CD8-positive, alpha-beta memory T cell (primary cell): ENCODE results near the gene OR10AD1. TPM values are rescaled to one million over a fixed set of nuclear protein-coding genes. Genes with fewer than 3 reads are reported as not detected.

ENCODE experiments used
- CTCF ChIA-PET: fragments of 350-600 bp; sonication (Branson Sonifier 250); formaldehyde crosslinking; loops from one replicate; lab custom pipeline; 2021; ENCODE audit warnings: antibody characterized with exemption; lab: Charles Lee
- POLR2A ChIA-PET: fragments of 350-600 bp; sonication (Branson Sonifier 250); formaldehyde crosslinking; loops from one replicate; lab custom pipeline; 2021; ENCODE audit warnings: antibody characterized with exemption; lab: Charles Lee
- DNase-seq, 5 donors: peaks; one replicate each; pipeline versions ENCODE4 v3.0.0 to v3.0.0-alpha.2; 2020 to 2022; ENCODE audit warnings: mixed read lengths in 1 of 5
- H3K27ac ChIP-seq: one replicate; pipeline ENCODE4 v1.7.0; 2013; ENCODE audit warnings: low read depth, mild to moderate bottlenecking, low read length, moderate library complexity
- H3K27me3 ChIP-seq: 2 replicates; pipeline ENCODE4 v1.7.0; 2013; ENCODE audit warnings: low read length, mild to moderate bottlenecking; ENCODE audit not compliant: insufficient read depth, poor library complexity, severe bottlenecking
- H3K36me3 ChIP-seq: 2 replicates; pipeline ENCODE4 v1.7.0; 2013; ENCODE audit warnings: mild to moderate bottlenecking, low read length, moderate library complexity; ENCODE audit not compliant: insufficient read depth
- H3K4me1 ChIP-seq: 2 replicates; pipeline ENCODE4 v1.7.0; 2013; ENCODE audit warnings: mild to moderate bottlenecking, low read length, moderate library complexity; ENCODE audit not compliant: insufficient read depth
- H3K4me3 ChIP-seq: 2 replicates; pipeline ENCODE4 v1.7.0; 2013; ENCODE audit warnings: mild to moderate bottlenecking, low read length
- H3K9me3 ChIP-seq: 2 replicates; pipeline ENCODE4 v1.7.0; 2013; ENCODE audit warnings: mild to moderate bottlenecking, low read length
- H3K27ac Mint-ChIP-seq, 8 donors: one replicate each; pipeline ENCODE4 v1.8.0; 2020 to 2021; ENCODE audit warnings: mixed read lengths in 8 of 8, mild to moderate bottlenecking in 6 of 8, inconsistent platforms in 3 of 8, moderate library complexity in 3 of 8
- H3K27me3 Mint-ChIP-seq, 2 donors: one replicate each; pipeline ENCODE4 v1.8.0; 2020 to 2021; ENCODE audit warnings: mixed read lengths in 2 of 2, mild to moderate bottlenecking in 1 of 2, moderate library complexity in 1 of 2
- H3K36me3 Mint-ChIP-seq, 3 donors: one replicate each; pipeline ENCODE4 v1.8.0; 2020 to 2021; ENCODE audit warnings: mixed read lengths in 3 of 3, inconsistent platforms in 1 of 3, mild to moderate bottlenecking in 1 of 3
- H3K4me1 Mint-ChIP-seq, 3 donors: one replicate each; pipeline ENCODE4 v1.8.0; 2020 to 2021; ENCODE audit warnings: mixed read lengths in 3 of 3, inconsistent platforms in 1 of 3, mild to moderate bottlenecking in 1 of 3
- H3K4me3 Mint-ChIP-seq, 7 donors: one replicate each; pipeline ENCODE4 v1.8.0; 2020 to 2021; ENCODE audit warnings: mixed read lengths in 7 of 7, mild to moderate bottlenecking in 6 of 7, moderate library complexity in 4 of 7, inconsistent platforms in 2 of 7
- H3K9me3 Mint-ChIP-seq, 5 donors: one replicate each; pipeline ENCODE4 v1.8.0; 2020 to 2022; ENCODE audit warnings: mixed read lengths in 5 of 5, mild to moderate bottlenecking in 3 of 5, moderate library complexity in 2 of 5, inconsistent platforms in 1 of 5
- polyA plus RNA-seq: library from polyadenylated mRNA; unstranded; fragments of 300-500 nt; fragmentation: Illumina TruSeq; gene quantifications from one replicate; pipeline ENCODE4 v1.2.3, GENCODE V29; 2021
- total RNA-seq, 2 experiments: library from RNA; stranded (reverse); gene quantifications; one replicate each; pipeline ENCODE4 v1.2.3, GENCODE V29; 2021

The OR10AD1 gene
- total and polyA plus RNA-seq, 3 experiments from 2014 or later, result not detected

- Histone ChIP-seq H3K36me3 (no peaks in the 10 kb centered on the region), H3K27me3 (no peaks in the 10 kb centered on the region), H3K4me3 (peak overlapping the region; percentile 94), H3K27ac (peak overlapping the region; percentile 99), H3K9me3 (no peaks in the 10 kb centered on the region), H3K4me1 (peaks cover 34% of the 10 kb centered on the region)
- peaks cover 1 to 12% of the 10 kb centered on the region in 2 donors for H3K27me3 Mint-ChIP-seq
- POLR2A ChIA-PET, result interaction anchor here (0.5 to 3.9 kb wide), 8 partner anchors 12 to 151 kb away, joined by 3 to 29 read pairs (median 5); partner anchors contain the start of genes ASB8, CCDC184 and SENP1
- peaks cover 1 to 35% (median 23%) of the 10 kb centered on the region in 3 donors for H3K36me3 Mint-ChIP-seq
- H3K4me3 Mint-ChIP-seq, result peak overlapping the region; percentile 87 to 93 (median 89)
- H3K27ac Mint-ChIP-seq, result peak overlapping the region; percentile 85 to 100 (median 96)
- peaks cover 0 to 26% (median 14%) of the 10 kb centered on the region in 5 donors for H3K9me3 Mint-ChIP-seq
- peaks cover 45 to 65% (median 60%) of the 10 kb centered on the region in 3 donors for H3K4me1 Mint-ChIP-seq
- CTCF ChIA-PET, result interaction anchor here (0.6 to 3.8 kb wide), 6 partner anchors 12 to 211 kb away, joined by 3 to 39 read pairs (median 7); partner anchors contain the start of genes CCDC184 and ZNF641
- DNase-seq, result no peak
These were observed 4.1 kb downstream of the OR10AD1 start for GRCh38 chr12:48198985-48199384.

- peaks cover 5 to 15% of the 10 kb centered on the region in 2 donors for H3K27me3 Mint-ChIP-seq
- DNase-seq, result peak in 2 of 5 donors; percentile 7 to 60
- peaks cover 0 to 31% (median 23%) of the 10 kb centered on the region in 3 donors for H3K36me3 Mint-ChIP-seq
- H3K27me3 ChIP-seq, result no peaks in the 10 kb centered on the region
- H3K4me3 ChIP-seq, result peak overlapping the region; percentile 94
- H3K36me3 ChIP-seq, result no peaks in the 10 kb centered on the region
- POLR2A ChIA-PET, result interaction anchor here (0.7 to 3.9 kb wide), 8 partner anchors 12 to 243 kb away, joined by 3 to 29 read pairs (median 5); partner anchors contain the start of genes ASB8, CCDC184 and SENP1
- CTCF ChIA-PET, result interaction anchor here (1.3 to 3.8 kb wide), 6 partner anchors 12 to 211 kb away, joined by 3 to 39 read pairs (median 10); partner anchors contain the start of genes ASB8, CCDC184 and ZNF641
- peak overlapping the region; percentile 85 to 100 (median 96) for H3K27ac Mint-ChIP-seq
- H3K9me3 Mint-ChIP-seq, result peaks cover 0 to 23% (median 14%) of the 10 kb centered on the region in 5 donors
- peak overlapping the region; percentile 99 for H3K27ac ChIP-seq
- peaks cover 45 to 65% (median 60%) of the 10 kb centered on the region in 3 donors for H3K4me1 Mint-ChIP-seq
- peak overlapping the region; percentile 87 to 93 (median 89) for H3K4me3 Mint-ChIP-seq
- no peaks in the 10 kb centered on the region for H3K9me3 ChIP-seq
- peaks cover 34% of the 10 kb centered on the region for H3K4me1 ChIP-seq
These were observed 4.5 kb downstream of the OR10AD1 start for GRCh38 chr12:48198672-48198971.

- Mint-ChIP-seq H3K36me3 (peaks cover 0 to 26% (median 23%) of the 10 kb centered on the region in 3 donors), H3K27ac (peak overlapping the region; percentile 85 to 100 (median 96)), H3K4me3 (peak overlapping the region; percentile 87 to 93 (median 89)), H3K27me3 (peaks cover 6 to 18% of the 10 kb centered on the region in 2 donors), H3K9me3 (peaks cover 0 to 18% (median 12%) of the 10 kb centered on the region in 5 donors), H3K4me1 (peaks cover 45 to 65% (median 60%) of the 10 kb centered on the region in 3 donors)
- Histone ChIP-seq H3K36me3 (no peaks in the 10 kb centered on the region), H3K4me1 (peaks cover 34% of the 10 kb centered on the region), H3K27ac (peak overlapping the region; percentile 99), H3K9me3 (no peaks in the 10 kb centered on the region), H3K27me3 (no peaks in the 10 kb centered on the region), H3K4me3 (peak overlapping the region; percentile 94)
- CTCF ChIA-PET, result interaction anchor here (1.3 to 3.8 kb wide), 9 partner anchors 11 to 212 kb away, joined by 4 to 39 read pairs (median 5); partner anchors contain the start of genes ASB8, CCDC184 and ZNF641
- DNase-seq, result peak; percentile 78 to 93 (median 85)
- POLR2A ChIA-PET, result interaction anchor here (0.6 to 3.9 kb wide), 12 partner anchors 11 to 244 kb away, joined by 3 to 29 read pairs (median 4); partner anchors contain the start of genes ASB8, CCDC184 and SENP1
These were observed 5.0 kb downstream of the OR10AD1 start for GRCh38 chr12:48197971-48198671.

- CTCF ChIA-PET, result interaction anchor here (0.9 to 3.8 kb wide), 10 partner anchors 11 to 212 kb away, joined by 3 to 39 read pairs (median 4); partner anchors contain the start of genes ASB8, CCDC184 and ZNF641
- peaks cover 34% of the 10 kb centered on the region for H3K4me1 ChIP-seq
- Mint-ChIP-seq H3K4me1 (peaks cover 42 to 59% (median 55%) of the 10 kb centered on the region in 3 donors), H3K9me3 (peaks cover 0 to 13% (median 9%) of the 10 kb centered on the region in 5 donors), H3K36me3 (peaks cover 0 to 21% (median 20%) of the 10 kb centered on the region in 3 donors), H3K4me3 (peak overlapping the region; percentile 87 to 93 (median 89)), H3K27ac (peak overlapping the region; percentile 85 to 100 (median 96)), H3K27me3 (peaks cover 6 to 21% of the 10 kb centered on the region in 2 donors)
- H3K4me3 ChIP-seq, result peak overlapping the region; percentile 94
- H3K36me3 ChIP-seq, result no peaks in the 10 kb centered on the region
- H3K9me3 ChIP-seq, result no peaks in the 10 kb centered on the region
- peak in 1 of 5 donors; percentile 61 for DNase-seq
- POLR2A ChIA-PET, result interaction anchor here (0.6 to 3.9 kb wide), 10 partner anchors 11 to 179 kb away, joined by 3 to 29 read pairs (median 4); partner anchors contain the start of genes ASB8, CCDC184 and SENP1
- peak overlapping the region; percentile 99 for H3K27ac ChIP-seq
- H3K27me3 ChIP-seq, result no peaks in the 10 kb centered on the region
These were observed 5.5 kb downstream of the OR10AD1 start for GRCh38 chr12:48197549-48197970.

DNA sequence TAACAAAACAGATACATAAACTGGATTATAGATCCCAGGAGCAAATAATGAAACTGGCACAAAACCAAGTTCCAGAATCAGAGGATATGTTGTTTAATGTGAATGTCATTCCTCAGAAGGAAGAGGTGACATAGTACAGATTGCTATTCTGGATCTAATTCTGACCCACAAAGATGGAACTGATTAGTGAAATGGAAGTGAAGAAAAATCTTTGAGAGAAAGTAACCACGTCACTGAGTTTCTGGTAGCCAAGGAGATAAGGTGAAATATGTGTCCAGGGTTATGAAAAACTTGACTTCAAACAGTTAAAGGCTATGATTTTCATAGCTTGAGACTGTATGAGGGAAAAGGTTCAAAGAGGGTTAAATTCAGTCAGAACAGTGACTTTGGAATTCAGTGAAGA lies 8.3 kb downstream of the OR10AD1 start:
- peaks cover 17 to 32% (median 27%) of the 10 kb centered on the region in 3 donors for H3K4me1 Mint-ChIP-seq
- H3K27ac Mint-ChIP-seq, result no peak overlapping the region
- H3K36me3 Mint-ChIP-seq, result peaks cover 0 to 14% (median 0%) of the 10 kb centered on the region in 3 donors
- ChIA-PET CTCF (no interaction called here), POLR2A (no interaction called here)
- no peaks in the 10 kb centered on the region for H3K36me3 ChIP-seq
- H3K9me3 ChIP-seq, result no peaks in the 10 kb centered on the region
- no peaks in the 10 kb centered on the region for H3K9me3 Mint-ChIP-seq
- no peak overlapping the region for H3K4me3 ChIP-seq
- no peak overlapping the region for H3K27ac ChIP-seq
- H3K27me3 Mint-ChIP-seq, result peaks cover 12 to 40% of the 10 kb centered on the region in 2 donors
- no peak for DNase-seq
- peaks cover 18% of the 10 kb centered on the region for H3K4me1 ChIP-seq
- H3K4me3 Mint-ChIP-seq, result peak overlapping the region in 1 of 7 donors; percentile 58
- no peaks in the 10 kb centered on the region for H3K27me3 ChIP-seq

DNA sequence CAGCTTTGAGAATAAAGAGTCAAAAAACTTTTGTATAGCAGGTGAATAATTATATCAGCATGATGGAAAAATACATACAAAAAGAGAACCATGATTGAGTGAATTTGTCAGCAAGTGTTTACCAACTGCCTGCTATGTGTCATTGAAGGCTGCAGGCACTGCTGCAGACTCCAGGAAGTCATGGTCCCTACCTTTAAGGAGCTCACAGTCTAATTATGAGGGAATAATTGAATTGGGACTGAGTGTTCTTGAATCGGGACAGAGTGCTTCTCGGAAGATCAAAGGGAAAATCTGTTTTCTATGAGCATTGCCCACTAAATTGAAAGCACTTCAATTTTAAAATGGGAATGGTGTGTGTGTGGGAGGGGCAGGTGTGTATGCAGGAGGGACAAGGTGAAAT lies 9.5 kb downstream of the OR10AD1 start:
- H3K27ac Mint-ChIP-seq, result peak overlapping the region in 2 of 8 donors; percentile 7 to 29
- H3K9me3 Mint-ChIP-seq, result no peaks in the 10 kb centered on the region
- peaks cover 14 to 42% of the 10 kb centered on the region in 2 donors for H3K27me3 Mint-ChIP-seq
- H3K27me3 ChIP-seq, result no peaks in the 10 kb centered on the region
- peaks cover 6% of the 10 kb centered on the region for H3K4me1 ChIP-seq
- peaks cover 6 to 20% (median 16%) of the 10 kb centered on the region in 3 donors for H3K4me1 Mint-ChIP-seq
- H3K36me3 ChIP-seq, result no peaks in the 10 kb centered on the region
- H3K36me3 Mint-ChIP-seq, result peaks cover 0 to 12% (median 0%) of the 10 kb centered on the region in 3 donors
- ChIA-PET CTCF (no interaction called here), POLR2A (no interaction called here)
- no peak for DNase-seq
- H3K9me3 ChIP-seq, result no peaks in the 10 kb centered on the region
- no peak overlapping the region for H3K4me3 ChIP-seq
- no peak overlapping the region for H3K27ac ChIP-seq
- H3K4me3 Mint-ChIP-seq, result peak overlapping the region in 1 of 7 donors; percentile 55

DNA sequence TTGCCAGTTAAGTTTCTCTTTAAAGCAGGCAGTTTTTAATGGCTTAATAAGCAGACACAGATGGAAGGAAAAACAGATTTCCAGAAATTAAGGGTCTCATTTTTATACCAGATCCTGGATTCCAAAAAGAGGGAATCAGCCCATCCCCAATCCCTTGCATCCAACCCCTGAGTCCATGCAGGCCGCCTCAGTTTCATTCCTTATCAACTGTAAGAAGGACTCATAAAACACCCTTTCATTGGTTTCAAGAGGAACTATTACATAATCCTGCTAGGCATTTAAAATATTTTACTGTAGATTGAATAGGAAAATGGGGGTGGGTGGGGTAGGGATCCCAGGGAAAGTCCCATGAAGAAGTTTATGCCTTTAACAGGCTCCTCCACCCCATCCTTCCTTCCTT lies 10.2 kb downstream of the OR10AD1 start:
- no peak for DNase-seq
- Mint-ChIP-seq H3K4me3 (no peak overlapping the region), H3K4me1 (peaks cover 6 to 15% (median 9%) of the 10 kb centered on the region in 3 donors), H3K27me3 (peaks cover 18 to 42% of the 10 kb centered on the region in 2 donors), H3K9me3 (no peaks in the 10 kb centered on the region), H3K36me3 (peaks cover 0 to 4% (median 0%) of the 10 kb centered on the region in 3 donors), H3K27ac (no peak overlapping the region)
- Histone ChIP-seq H3K9me3 (no peaks in the 10 kb centered on the region), H3K36me3 (no peaks in the 10 kb centered on the region), H3K27me3 (no peaks in the 10 kb centered on the region), H3K4me3 (no peak overlapping the region), H3K27ac (no peak overlapping the region), H3K4me1 (peaks cover 5% of the 10 kb centered on the region)
- CTCF ChIA-PET, result interaction anchor here (0.8 kb wide), 1 partner anchor 10 kb away, joined by 3 read pairs; no protein-coding TSS in a partner anchor
- POLR2A ChIA-PET, result no interaction called here
